Upper lobe of left lung (tissue), 4 donors: ENCODE results near the gene KLHL17.

Experiments
- CTCF ChIP-seq, 6 experiments: fragments of 450-650 bp in 4 of 6; fragments of 200-600 bp in 2 of 6; sonication (generic) in 2 of 6; IDR thresholded peaks; one replicate each; pipeline ENCODE4 v1.5.1; 2016 to 2019; ENCODE audit warnings: antibody characterized with exemption in 6 of 6
- POLR2A ChIP-seq, 4 donors: fragments of 450-650 bp; IDR thresholded peaks; one replicate each; pipeline ENCODE4 v1.5.1; 2016 to 2017; ENCODE audit warnings: antibody characterized with exemption in 4 of 4, mild to moderate bottlenecking in 2 of 4

GRCh38 chr1:964691-965525 is 4.5 kb downstream of the KLHL17 start:
- TF ChIP-seq POLR2A (IDR thresholded peaks at IDR 0.05), result no peak
- no peak for TF ChIP-seq CTCF (IDR thresholded peaks at IDR 0.05)
